ENCODE measurements around the gene TAF1B.

The TAF1B gene

DNA sequence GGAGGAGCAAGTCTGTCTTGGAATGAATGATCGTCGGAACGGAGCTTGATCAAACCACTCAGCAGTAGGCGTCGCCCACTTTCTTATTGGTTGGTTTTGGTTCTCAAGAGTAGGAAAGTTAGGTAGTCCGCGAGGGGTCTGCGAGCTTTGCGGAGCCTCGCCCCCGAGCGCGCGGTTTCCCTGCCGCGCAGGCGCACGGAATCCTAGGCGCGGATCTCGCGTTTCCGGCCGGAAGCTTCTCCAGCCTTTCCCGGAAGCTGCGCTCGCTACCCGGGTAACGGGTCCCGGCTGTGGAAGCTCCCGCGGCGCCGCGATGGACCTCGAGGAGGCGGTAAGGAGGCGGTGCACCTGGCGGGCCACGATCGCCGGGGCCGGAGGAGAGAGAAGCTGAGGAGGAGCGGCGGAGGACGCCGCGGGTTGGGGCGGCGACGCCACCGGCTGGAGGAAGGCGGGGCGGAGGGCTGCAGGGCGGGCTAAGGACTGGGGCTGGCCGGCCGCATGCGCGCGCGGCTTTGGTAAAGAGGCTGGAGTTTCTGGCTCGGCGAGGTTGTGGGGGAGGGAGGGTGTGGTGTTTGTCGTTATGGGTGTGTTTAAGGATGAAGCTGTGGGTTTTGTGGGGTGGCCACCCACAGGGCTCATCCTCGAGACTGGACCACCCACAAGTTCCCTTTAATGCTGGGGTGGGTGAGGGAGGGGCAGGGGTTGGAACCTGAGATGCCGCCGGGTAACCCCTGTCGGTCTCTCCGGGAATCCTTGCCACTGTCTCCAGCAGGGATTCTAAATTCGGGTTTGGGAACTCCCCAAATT is at the start of gene TAF1B:
TSS of gene TAF1B (plus strand) at position 246 of the 807 bp plus-strand sequence. CDS start at position 314, 68 bp downstream.
- peak; percentile 91 for DNase-seq (ENCODE audit: insufficient read length, low spot score)
- peak; percentile 86 for FAIRE-seq
- TF ChIP-seq POLR2A (IDR thresholded peaks at IDR 0.05; ENCODE audit: low read depth, low read length): peak; percentile 76

DNA sequence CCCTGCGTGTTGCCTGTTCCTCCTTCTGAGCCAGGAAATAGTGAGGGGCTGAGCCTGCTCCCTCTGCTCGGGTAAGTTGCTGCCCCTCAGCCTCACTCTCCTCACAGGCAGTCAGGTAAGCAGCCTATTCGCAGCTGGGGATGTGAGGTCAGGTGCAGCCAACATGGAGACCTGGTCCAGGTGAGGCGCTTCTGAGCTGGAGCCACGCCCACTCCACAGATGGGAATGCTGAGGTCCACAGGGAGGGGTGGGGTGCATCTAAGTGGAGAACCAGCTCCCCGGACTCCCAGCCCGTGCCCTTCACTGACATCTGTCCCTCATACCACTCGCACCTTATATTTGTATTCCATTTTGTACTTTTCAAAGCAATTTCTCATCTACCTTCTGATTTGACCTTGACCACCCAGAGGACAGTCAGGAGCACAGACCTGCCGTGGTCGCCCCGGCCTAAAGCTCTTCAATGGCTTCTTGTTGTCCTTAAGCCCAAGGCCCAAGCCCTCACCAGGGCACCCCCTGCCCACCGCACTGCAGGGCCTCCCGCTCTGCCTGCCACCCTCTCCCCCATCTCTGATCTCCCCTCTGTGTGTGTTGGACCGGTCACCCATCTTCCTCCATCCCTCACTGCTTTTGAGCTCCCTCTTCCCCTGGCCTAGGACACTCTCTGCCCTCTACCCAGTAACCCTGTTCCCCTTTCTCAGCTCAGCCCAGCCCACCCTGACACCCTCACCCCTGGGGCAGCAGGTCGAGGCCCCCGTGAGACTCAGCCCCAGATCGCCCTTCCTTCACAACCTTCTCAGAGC is 49.2 kb upstream of the TAF1B start:
- no peak for FAIRE-seq
- no peak for DNase-seq (ENCODE audit: insufficient read length, low spot score)
- no peak for TF ChIP-seq POLR2A (IDR thresholded peaks at IDR 0.05; ENCODE audit: low read depth, low read length)

DNA sequence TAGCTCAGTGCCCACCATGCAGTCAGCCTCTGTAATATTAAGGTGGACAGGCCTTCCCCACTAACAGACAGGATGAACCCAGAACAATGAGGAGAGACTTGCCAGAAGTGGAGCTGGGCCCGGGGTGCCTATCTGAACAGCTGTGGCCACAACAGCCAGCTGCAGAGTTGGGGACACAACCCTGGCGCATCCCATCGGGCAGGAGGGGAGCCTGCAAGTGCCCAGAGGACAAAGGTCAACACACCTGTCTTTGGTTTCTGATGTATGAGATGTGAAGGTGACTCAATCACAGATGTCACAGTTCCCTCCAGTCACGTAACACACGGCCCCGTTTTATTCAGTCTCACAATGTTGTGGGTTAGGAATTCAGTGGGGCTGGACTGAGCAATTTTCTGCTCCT is 48.2 kb upstream of the TAF1B start:
- no peak for TF ChIP-seq POLR2A (IDR thresholded peaks at IDR 0.05; ENCODE audit: low read depth, low read length)
- FAIRE-seq (no peak), DNase-seq (ENCODE audit: insufficient read length, low spot score) (no peak)

DNA sequence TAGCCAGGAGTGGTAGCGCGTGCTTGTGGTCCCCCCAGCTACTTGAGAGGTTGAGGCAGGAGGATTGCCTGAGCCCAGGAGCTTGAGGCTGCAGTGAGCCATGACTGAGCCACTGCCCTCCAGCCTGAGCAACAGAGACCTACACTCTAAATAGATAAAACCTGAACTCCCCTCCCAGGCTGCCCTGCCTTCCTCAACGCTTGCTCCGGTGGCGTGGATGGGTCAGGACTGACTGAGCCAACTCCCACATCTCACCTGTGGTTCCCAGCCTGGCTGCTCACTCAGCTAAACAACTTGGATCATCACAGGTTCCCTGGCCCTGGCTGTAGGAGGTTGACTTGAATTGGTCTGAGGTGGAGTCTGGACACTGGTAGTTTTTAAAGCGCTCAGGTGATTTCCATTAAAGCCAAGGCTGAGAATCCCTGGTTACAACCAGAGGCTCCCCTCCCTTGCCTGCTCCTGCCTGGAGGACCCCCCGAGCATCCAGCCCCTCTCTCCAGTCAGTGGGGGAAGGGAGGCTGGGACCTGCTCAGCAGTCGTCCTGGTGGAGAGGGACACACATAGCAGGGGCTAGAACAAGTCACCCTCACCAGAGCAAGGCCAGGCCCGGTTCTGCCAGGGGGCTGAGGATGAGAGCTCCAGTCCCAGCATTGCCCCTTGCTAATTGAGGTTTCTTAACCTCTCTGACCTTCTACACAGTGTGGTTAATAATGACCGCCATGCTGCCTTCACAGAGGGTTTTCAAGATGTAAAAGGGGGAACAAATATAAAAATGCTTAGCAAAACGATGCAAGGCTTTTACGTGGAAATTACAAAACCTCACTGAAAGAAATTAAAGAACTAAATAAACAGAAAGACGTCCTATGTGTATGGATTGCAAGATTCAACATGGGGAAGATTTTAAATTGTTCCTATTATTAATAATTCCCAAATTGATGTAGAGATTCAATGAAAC is 46.9 kb upstream of the TAF1B start:
- TF ChIP-seq POLR2A (IDR thresholded peaks at IDR 0.05; ENCODE audit: low read depth, low read length): no peak
- DNase-seq (ENCODE audit: insufficient read length, low spot score): no peak
- FAIRE-seq: no peak

DNA sequence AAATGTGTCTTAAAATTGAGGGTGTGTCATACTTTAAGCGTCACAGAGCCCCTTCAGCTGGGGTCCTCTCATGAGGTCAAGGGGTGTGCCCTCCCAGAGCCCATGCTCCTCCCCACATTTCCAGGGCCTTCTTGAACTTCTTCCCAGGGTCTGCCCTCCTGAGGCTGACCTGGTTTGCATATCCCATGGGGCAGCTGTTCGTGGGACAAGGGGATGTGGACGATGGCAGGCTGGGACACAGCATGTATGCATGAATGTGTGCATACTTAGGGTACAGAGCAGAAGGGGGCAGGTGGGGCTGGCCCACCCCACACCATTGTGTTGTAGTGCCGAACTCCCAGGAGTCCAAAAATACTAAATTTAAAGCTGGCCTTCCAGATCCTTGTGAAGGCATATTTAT is 46.2 kb upstream of the TAF1B start:
- DNase-seq (ENCODE audit: insufficient read length, low spot score) (no peak), FAIRE-seq (no peak)
- no peak for TF ChIP-seq POLR2A (IDR thresholded peaks at IDR 0.05; ENCODE audit: low read depth, low read length)

DNA sequence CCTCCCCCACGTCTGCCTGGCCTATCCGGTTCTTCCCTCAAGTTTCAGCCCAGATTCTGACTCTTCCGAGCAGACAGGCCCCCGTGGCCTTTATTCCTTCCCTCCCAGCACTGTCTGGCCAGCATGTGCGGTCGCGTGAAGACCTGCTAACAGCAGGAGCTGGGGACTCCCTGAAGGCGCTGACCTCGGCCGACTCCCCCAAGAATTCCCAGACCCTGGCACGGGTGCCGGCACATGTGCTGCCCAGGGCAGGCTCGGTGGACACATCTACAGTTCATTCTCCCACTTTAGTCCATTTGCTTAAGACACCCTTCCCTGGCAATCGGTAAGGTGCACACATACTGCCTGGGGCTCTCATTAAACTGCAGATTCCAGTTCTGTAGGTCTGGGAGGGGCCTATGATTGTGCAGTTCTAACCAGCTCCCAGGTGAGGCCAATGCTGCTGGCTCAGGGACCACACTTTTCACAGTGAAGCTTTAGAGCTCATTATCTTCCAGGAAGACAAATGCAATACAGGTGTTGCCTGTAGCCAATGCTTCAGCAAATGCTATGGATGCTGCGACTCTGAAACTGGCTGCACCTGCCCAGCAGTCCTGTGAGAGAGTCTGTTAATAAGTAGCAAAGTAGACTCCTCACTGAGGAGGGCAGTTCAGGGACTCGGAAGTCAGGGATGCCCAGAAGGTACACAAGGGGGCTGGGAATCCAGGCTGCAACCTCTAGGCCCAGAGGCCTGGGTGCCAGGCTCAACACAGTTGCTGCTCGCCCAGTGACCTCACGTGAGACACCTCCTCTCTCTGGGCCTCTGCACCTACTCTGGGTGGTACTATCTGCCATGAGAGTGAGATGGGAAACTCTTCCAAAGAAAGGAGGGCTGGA is 45.4 kb upstream of the TAF1B start:
- no peak for FAIRE-seq
- no peak for TF ChIP-seq POLR2A (IDR thresholded peaks at IDR 0.05; ENCODE audit: low read depth, low read length)

DNA sequence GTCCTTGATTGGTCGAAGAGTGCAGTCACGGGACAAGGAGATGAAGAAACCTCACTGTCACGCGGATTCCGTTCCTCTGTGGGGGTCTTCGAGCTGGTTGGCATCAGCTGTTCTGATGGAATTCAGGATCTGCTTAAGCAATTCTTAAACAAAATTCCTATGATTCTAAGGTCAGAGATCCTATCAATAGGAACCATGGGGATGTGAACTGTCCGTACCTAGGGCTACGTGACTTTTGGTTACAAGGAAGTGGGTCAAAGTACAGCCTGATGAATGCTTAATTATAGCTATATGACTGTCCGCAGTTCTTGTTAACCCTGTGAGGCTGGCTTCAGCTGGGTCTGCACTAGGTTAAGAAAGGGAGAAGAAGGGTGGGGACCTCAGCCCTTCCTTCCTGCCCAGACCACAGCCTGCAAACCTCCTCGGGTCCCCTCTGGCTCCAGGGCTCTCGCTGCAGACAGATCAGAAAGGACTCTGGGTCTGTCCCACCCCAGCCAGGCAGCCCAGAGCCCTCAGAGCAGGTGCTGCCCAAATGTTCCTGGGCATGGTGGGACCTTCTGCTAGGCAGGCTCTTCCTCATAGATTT is 44.2 kb upstream of the TAF1B start:
- TF ChIP-seq POLR2A (IDR thresholded peaks at IDR 0.05; ENCODE audit: low read depth, low read length): no peak
- DNase-seq (ENCODE audit: insufficient read length, low spot score): no peak
- FAIRE-seq: no peak

More for the DNA sequence above, 45.4 kb upstream of the TAF1B start:
- no peak for DNase-seq (ENCODE audit: insufficient read length, low spot score)

DNA sequence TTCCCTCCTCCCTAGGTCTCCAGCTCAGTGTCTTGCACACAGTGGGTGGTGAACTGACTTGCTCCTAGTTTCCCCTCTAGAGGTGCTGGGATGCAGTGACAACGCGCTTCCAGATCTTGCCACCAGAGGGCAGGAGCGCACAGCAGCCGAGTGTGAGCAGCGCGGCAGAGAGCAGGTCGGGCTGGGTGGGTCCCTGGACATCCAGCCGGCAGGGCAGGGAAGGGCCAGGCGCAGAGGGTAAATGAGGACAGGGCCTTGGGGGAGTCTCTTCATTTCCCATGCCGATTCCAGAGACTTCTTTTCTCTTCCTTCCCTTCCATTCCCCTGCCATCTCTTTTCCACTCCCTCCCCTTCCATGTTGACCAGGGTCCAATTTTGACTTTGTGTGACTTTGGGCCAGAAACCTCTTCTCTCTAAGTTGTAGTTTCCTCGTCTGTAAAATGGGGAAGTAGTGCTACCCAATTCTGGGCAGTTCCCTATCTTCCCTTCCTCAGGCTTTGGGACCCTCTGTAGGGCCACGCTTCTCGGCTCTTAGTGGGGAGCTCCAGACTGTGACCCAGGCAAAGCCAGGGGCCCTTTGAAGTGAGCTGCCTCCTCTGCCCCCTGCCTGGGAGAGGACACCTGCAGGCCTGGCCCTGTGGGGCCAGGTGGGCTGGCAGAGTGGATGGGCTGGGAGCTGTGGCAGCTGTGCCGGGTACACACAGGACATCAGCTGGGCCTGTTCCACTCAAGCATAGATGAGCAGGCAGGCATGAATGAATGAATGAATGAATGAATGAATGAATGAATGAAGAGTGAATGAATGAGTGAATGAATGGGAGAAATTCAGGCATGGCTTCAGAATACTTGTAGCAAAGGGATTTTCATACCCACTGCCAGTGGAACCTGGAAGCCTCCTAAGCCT is 43.3 kb upstream of the TAF1B start:
- FAIRE-seq (no peak), DNase-seq (ENCODE audit: insufficient read length, low spot score) (peak; percentile 81)
- no peak for TF ChIP-seq POLR2A (IDR thresholded peaks at IDR 0.05; ENCODE audit: low read depth, low read length)

DNA sequence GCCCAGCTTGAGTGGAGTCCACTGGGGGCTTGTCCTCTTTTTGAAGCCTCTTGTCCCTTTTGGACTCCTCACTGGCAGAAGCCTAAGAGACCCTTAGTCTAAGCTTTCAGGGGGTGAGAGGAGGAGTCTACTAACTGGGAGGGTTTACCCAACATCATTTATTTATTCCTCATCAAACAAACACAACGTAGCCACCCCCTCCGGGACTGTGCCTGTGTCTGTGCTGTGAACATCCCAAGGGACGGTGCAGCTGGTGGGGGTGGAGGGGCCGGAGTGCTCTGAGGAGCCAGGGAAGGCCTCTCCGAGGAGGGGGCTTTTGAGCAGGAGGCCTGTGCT is 42.7 kb upstream of the TAF1B start:
- no peak for TF ChIP-seq POLR2A (IDR thresholded peaks at IDR 0.05; ENCODE audit: low read depth, low read length)
- FAIRE-seq (no peak), DNase-seq (ENCODE audit: insufficient read length, low spot score) (no peak)

DNA sequence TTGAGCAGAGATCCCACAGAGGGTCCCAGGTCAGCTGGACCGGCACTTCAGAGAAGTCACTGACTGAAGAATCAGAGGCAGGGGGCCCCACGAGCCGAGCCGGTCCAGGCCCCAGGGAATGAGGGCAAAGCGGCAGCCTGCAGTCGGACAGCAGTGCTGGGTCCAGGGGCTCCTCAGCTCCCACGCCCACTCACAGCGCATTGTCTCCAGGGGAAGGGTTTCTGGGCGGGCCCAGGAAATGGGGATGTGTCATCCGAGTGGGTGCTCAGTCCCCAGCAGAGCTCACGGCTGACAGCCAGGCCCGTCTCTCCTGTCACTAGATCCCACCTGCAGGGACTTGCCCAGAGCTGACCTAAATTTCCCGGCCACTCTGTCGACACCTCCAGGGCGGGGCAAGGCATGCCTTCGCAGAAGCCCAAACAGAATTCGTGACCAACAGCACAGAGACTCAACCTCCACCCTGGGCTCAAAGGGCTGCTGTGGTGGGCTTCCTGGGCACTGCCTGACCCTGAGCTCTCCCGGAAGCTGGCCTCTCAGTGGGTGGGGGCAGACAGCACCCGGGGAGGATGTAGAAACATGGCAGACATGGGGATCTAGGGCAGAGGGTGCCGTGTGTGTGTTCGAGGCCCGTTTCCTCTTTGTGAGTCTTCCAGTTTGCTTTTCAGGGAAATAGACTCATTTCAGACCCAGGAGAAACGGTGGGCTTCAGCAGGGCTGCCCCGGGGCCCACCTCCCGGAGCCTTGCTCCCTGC is 42.1 kb upstream of the TAF1B start:
- TF ChIP-seq POLR2A (IDR thresholded peaks at IDR 0.05; ENCODE audit: low read depth, low read length): no peak
- FAIRE-seq (no peak), DNase-seq (ENCODE audit: insufficient read length, low spot score) (peak; percentile 58)

DNA sequence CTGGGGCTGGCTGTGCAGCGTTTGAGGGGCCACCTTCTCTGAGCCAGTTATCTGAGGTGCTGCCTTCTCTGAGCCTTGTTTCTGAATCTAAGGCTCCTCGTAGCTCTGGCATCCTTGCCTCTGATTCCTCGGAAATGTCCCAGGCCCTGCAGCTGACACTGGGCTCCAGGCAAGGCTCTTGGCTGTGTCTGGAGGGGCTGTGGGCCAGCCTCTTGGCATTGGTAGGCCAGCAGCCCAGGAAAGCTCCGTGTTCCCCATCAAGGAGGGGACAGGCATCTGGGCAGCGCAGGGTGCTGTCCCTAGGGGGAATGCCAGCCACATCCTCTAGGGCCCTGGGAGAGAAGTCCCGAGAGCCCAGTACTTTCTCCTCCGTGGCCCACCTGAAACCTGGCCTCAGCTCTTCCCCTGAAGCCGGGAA is 40.7 kb upstream of the TAF1B start:
- FAIRE-seq: no peak

More for the DNA sequence above, 40.7 kb upstream of the TAF1B start:
- no peak for TF ChIP-seq POLR2A (IDR thresholded peaks at IDR 0.05; ENCODE audit: low read depth, low read length)
- no peak for DNase-seq (ENCODE audit: insufficient read length, low spot score)

All from H54 (cell line).